CD14-positive monocyte (primary cell): ENCODE results near the gene HIBADH. TPM values are rescaled to one million over a fixed set of nuclear protein-coding genes. Genes with fewer than 3 reads are reported as not detected.

ENCODE experiments used
- DNase-seq, 3 donors: peaks; one replicate each; pipeline ENCODE4 v3.0.0-alpha.2; 2011 to 2022
- H2AFZ ChIP-seq: 2 replicates; pipeline ENCODE4 v1.6.0; 2012; ENCODE audit warnings: mild to moderate bottlenecking, low read depth, low read length, inconsistent platforms; ENCODE audit not compliant: insufficient read depth, poor library complexity, severe bottlenecking
- H3K27ac ChIP-seq, 2 donors: 1 replicate in 1 of 2; 2 replicates in 1 of 2; pipeline ENCODE4 v1.5.1; 2012 to 2013; ENCODE audit warnings: low read length in 2 of 2, control low read depth in 1 of 2, inconsistent platforms in 1 of 2, low read depth in 1 of 2, mild to moderate bottlenecking in 1 of 2
- H3K27me3 ChIP-seq, 2 donors: one replicate each; pipeline versions ENCODE4 v1.6.0 to v1.6.1; 2011 to 2013; ENCODE audit warnings: low read length in 2 of 2; ENCODE audit not compliant: control insufficient read depth in 2 of 2, insufficient read depth in 2 of 2
- H3K36me3 ChIP-seq, 2 donors: replicated peaks in 1 of 2; 1 replicate in 1 of 2; 2 replicates in 1 of 2; pipeline versions ENCODE4 v1.5.1 to v1.6.1; 2012 to 2013; ENCODE audit warnings: low read length in 2 of 2, control low read depth in 1 of 2, inconsistent platforms in 1 of 2, mild to moderate bottlenecking in 1 of 2; ENCODE audit not compliant: insufficient read depth in 2 of 2, control insufficient read depth in 1 of 2
- H3K4me1 ChIP-seq, 2 donors: 1 replicate in 1 of 2; 2 replicates in 1 of 2; pipeline versions ENCODE4 v1.5.1 to v1.6.1; 2012 to 2013; ENCODE audit warnings: low read length in 2 of 2, control low read depth in 1 of 2, inconsistent platforms in 1 of 2, mild to moderate bottlenecking in 1 of 2, moderate library complexity in 1 of 2; ENCODE audit not compliant: insufficient read depth in 2 of 2, control insufficient read depth in 1 of 2
- H3K4me2 ChIP-seq: replicated peaks from 2 replicates; pipeline ENCODE3; 2012; ENCODE audit warnings: low read length, moderate library complexity, mild to moderate bottlenecking; ENCODE audit not compliant: poor library complexity, severe bottlenecking; ENCODE audit errors: extremely low read depth
- H3K4me3 ChIP-seq, 3 experiments: fragments of 200-600 bp in 1 of 3; sonication (generic) in 1 of 3; replicated peaks in 1 of 3; 1 replicate in 2 of 3; 2 replicates in 1 of 3; pipeline ENCODE4 v1.5.1; 2011 to 2013; ENCODE audit warnings: low read length in 3 of 3, mild to moderate bottlenecking in 3 of 3, control low read depth in 2 of 3, low read depth in 2 of 3, inconsistent platforms in 1 of 3, moderate library complexity in 1 of 3
- H3K79me2 ChIP-seq: 2 replicates; pipeline ENCODE4 v1.6.0; 2012; ENCODE audit warnings: mild to moderate bottlenecking, control low read depth, inconsistent platforms, low read length, moderate library complexity; ENCODE audit not compliant: insufficient read depth
- H3K9ac ChIP-seq: 2 replicates; pipeline ENCODE4 v1.6.0; 2017; ENCODE audit warnings: low read length, mild to moderate bottlenecking; ENCODE audit not compliant: insufficient read depth, poor library complexity, severe bottlenecking
- H3K9me3 ChIP-seq, 2 donors: replicated peaks in 1 of 2; 1 replicate in 1 of 2; 2 replicates in 1 of 2; pipeline versions ENCODE4 v1.5.1 to v1.6.1; 2012 to 2013; ENCODE audit warnings: low read length in 2 of 2, control low read depth in 1 of 2; ENCODE audit not compliant: control insufficient read depth in 1 of 2, insufficient read depth in 1 of 2
- H4K20me1 ChIP-seq: 2 replicates; pipeline ENCODE4 v1.6.0; 2012; ENCODE audit warnings: mild to moderate bottlenecking, low read length, control low read depth, moderate library complexity; ENCODE audit not compliant: insufficient read depth
- H3K27ac Mint-ChIP-seq, 7 donors: one replicate each; pipeline ENCODE4 v1.8.0; 2020; ENCODE audit warnings: mild to moderate bottlenecking in 7 of 7, mixed read lengths in 7 of 7, moderate library complexity in 6 of 7, inconsistent platforms in 2 of 7
- H3K27me3 Mint-ChIP-seq, 3 donors: one replicate each; pipeline ENCODE4 v1.8.0; 2021 to 2022; ENCODE audit warnings: low read depth in 3 of 3, mild to moderate bottlenecking in 3 of 3, mixed read lengths in 3 of 3, moderate library complexity in 3 of 3, inconsistent platforms in 1 of 3
- H3K36me3 Mint-ChIP-seq, 2 donors: one replicate each; pipeline ENCODE4 v1.8.0; 2020; ENCODE audit warnings: mixed read lengths in 2 of 2, inconsistent platforms in 1 of 2, mild to moderate bottlenecking in 1 of 2
- H3K4me1 Mint-ChIP-seq: one replicate; pipeline ENCODE4 v1.8.0; 2020; ENCODE audit warnings: mild to moderate bottlenecking, mixed read lengths
- H3K4me3 Mint-ChIP-seq, 2 donors: one replicate each; pipeline ENCODE4 v1.8.0; 2020; ENCODE audit warnings: mild to moderate bottlenecking in 2 of 2, mixed read lengths in 2 of 2, moderate library complexity in 1 of 2
- H3K9me3 Mint-ChIP-seq, 7 donors: one replicate each; pipeline ENCODE4 v1.8.0; 2020 to 2022; ENCODE audit warnings: mixed read lengths in 7 of 7, mild to moderate bottlenecking in 6 of 7, moderate library complexity in 6 of 7, inconsistent platforms in 2 of 7
- WGBS: methylation state at CpG from one replicate; pipeline ENCODE4 v1.1.5; 2013; ENCODE audit warnings: missing lambda C conversion rate; ENCODE audit not compliant: insufficient coverage; 5-methylcytosine and 5-hydroxymethylcytosine counted together
- intact Hi-C, 2 donors: fragments of 100-400 bp; cut with micrococcal nuclease; formaldehyde crosslinking; loops; one replicate each; pipeline versions ENCODE4 v1.15.0 to v1.15.1; 2023
- polyA plus RNA-seq, 3 donors: library from polyadenylated mRNA; depleted of rRNA in 1 of 3; unstranded in 2 of 3; stranded (reverse) in 1 of 3; fragments of 300-500 nt in 2 of 3; fragments of >200 nt in 1 of 3; fragmentation: Illumina TruSeq in 2 of 3; gene quantifications; 1 replicate in 2 of 3; 2 replicates in 1 of 3; pipeline ENCODE4 v1.2.3, GENCODE V29; 2012 to 2021
- TF ChIP-seq, protein P1 (sequence below): fragments of 200-600 bp; IDR thresholded peaks from one replicate; pipeline ENCODE4 v1.8.0; 2022; ENCODE audit warnings: antibody characterized with exemption, mild to moderate bottlenecking

HIBADH gene
- polyA plus RNA-seq, 3 donors = 8.9 to 29.1 (median 26.5) TPM

- Mint-ChIP-seq H3K27ac (no peak overlapping the region), H3K36me3 (no peaks in the 10 kb centered on the region), H3K9me3 (no peaks in the 10 kb centered on the region), H3K27me3 (peaks cover 0 to 2% (median 1%) of the 10 kb centered on the region in 3 donors), H3K4me3 (no peak overlapping the region), H3K4me1 (peaks cover 14% of the 10 kb centered on the region)
- intact Hi-C loops = loop anchor here in 1 of 2 donors (5.0 kb wide), 1 partner anchor 384 kb away; no protein-coding TSS in a partner anchor
- Histone ChIP-seq H3K36me3 (no peaks in the 10 kb centered on the region), H3K9ac (no peak overlapping the region), H3K27me3 (no peaks in the 10 kb centered on the region), H3K9me3 (no peaks in the 10 kb centered on the region), H3K4me1 (peaks cover 0 to 3% of the 10 kb centered on the region in 2 donors), H4K20me1 (no peaks in the 10 kb centered on the region), H3K4me3 (no peak overlapping the region), H3K27ac (no peak overlapping the region), H3K79me2 (no peaks in the 10 kb centered on the region), H3K4me2 (no peak overlapping the region), H2AFZ (no peak overlapping the region)
- TF ChIP-seq, protein P1, sequence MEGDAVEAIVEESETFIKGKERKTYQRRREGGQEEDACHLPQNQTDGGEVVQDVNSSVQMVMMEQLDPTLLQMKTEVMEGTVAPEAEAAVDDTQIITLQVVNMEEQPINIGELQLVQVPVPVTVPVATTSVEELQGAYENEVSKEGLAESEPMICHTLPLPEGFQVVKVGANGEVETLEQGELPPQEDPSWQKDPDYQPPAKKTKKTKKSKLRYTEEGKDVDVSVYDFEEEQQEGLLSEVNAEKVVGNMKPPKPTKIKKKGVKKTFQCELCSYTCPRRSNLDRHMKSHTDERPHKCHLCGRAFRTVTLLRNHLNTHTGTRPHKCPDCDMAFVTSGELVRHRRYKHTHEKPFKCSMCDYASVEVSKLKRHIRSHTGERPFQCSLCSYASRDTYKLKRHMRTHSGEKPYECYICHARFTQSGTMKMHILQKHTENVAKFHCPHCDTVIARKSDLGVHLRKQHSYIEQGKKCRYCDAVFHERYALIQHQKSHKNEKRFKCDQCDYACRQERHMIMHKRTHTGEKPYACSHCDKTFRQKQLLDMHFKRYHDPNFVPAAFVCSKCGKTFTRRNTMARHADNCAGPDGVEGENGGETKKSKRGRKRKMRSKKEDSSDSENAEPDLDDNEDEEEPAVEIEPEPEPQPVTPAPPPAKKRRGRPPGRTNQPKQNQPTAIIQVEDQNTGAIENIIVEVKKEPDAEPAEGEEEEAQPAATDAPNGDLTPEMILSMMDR = peak; percentile 73
- WGBS = 100% methylated on average over 1 of the region's 3 CpGs
- peak; percentile 16 to 56 (median 19) for DNase-seq
Measured at GRCh38 chr7:27576360-27576944, 86.2 kb downstream of the HIBADH start.

GRCh38 chr7:27575613-27576012 lies 87.1 kb downstream of the HIBADH start:
- H3K27me3 Mint-ChIP-seq = peaks cover 0 to 2% (median 1%) of the 10 kb centered on the region in 3 donors
- Histone ChIP-seq H3K4me3 (no peak overlapping the region), H3K79me2 (no peaks in the 10 kb centered on the region), H2AFZ (no peak overlapping the region), H3K9ac (no peak overlapping the region), H3K4me2 (no peak overlapping the region), H3K36me3 (no peaks in the 10 kb centered on the region), H3K9me3 (no peaks in the 10 kb centered on the region), H3K4me1 (no peaks in the 10 kb centered on the region), H3K27ac (no peak overlapping the region), H4K20me1 (no peaks in the 10 kb centered on the region), H3K27me3 (no peaks in the 10 kb centered on the region)
- peaks cover 8% of the 10 kb centered on the region for H3K4me1 Mint-ChIP-seq
- no peaks in the 10 kb centered on the region for H3K9me3 Mint-ChIP-seq
- no peak overlapping the region for H3K4me3 Mint-ChIP-seq
- DNase-seq = no peak
- TF ChIP-seq, protein P1 = no peak
- intact Hi-C loops = loop anchor here in 1 of 2 donors (5.0 kb wide), 1 partner anchor 383 kb away; no protein-coding TSS in a partner anchor
- no peak overlapping the region for H3K27ac Mint-ChIP-seq
- 17% methylated on average over 2 of the region's 3 CpGs for WGBS
- no peaks in the 10 kb centered on the region for H3K36me3 Mint-ChIP-seq
